Astrocyte (in vitro differentiated cells and primary cell): Measurements from ENCODE around the gene RNU5D-1. TPM values are rescaled to one million over a fixed set of nuclear protein-coding genes. Genes with fewer than 3 reads are reported as not detected.

Experiments used
- DNase-seq: peaks from one replicate; pipeline ENCODE4 v3.0.0-alpha.2; 2010; ENCODE audit warnings: low read depth
- FAIRE-seq: peaks from 2 replicates; lab custom pipeline; 2011; peaks lifted over from hg19 to GRCh38; lab: Jason Lieb, UNC
- H2AFZ ChIP-seq: 2 replicates; pipeline ENCODE4 v1.6.0; 2012; ENCODE audit warnings: low read depth, low read length, inconsistent platforms
- H3K27ac ChIP-seq: 2 replicates; pipeline ENCODE4 v1.5.1; 2011; ENCODE audit warnings: low read depth, low read length, inconsistent platforms
- H3K27me3 ChIP-seq: 2 replicates; pipeline ENCODE4 v1.6.0; 2011; ENCODE audit warnings: low read length, inconsistent platforms; ENCODE audit not compliant: insufficient read depth
- H3K36me3 ChIP-seq: 2 replicates; pipeline ENCODE4 v1.5.1; 2011; ENCODE audit warnings: low read length, inconsistent platforms; ENCODE audit not compliant: insufficient read depth
- H3K4me1 ChIP-seq: 2 replicates; pipeline ENCODE4 v1.5.1; 2011; ENCODE audit warnings: low read length, inconsistent platforms; ENCODE audit not compliant: insufficient read depth
- H3K4me2 ChIP-seq: 2 replicates; pipeline ENCODE4 v1.6.0; 2012; ENCODE audit warnings: low read length, inconsistent platforms
- H3K4me3 ChIP-seq: 2 replicates; pipeline ENCODE4 v1.5.1; 2011; ENCODE audit warnings: low read depth, mild to moderate bottlenecking, low read length, inconsistent platforms; ENCODE audit not compliant: insufficient read depth
- H3K79me2 ChIP-seq: 2 replicates; pipeline ENCODE4 v1.6.0; 2012; ENCODE audit warnings: mild to moderate bottlenecking, low read length, inconsistent platforms; ENCODE audit not compliant: insufficient read depth
- H3K9ac ChIP-seq: 2 replicates; pipeline ENCODE4 v1.6.0; 2012; ENCODE audit warnings: mild to moderate bottlenecking, low read length, inconsistent platforms
- H3K9me3 ChIP-seq: 2 replicates; pipeline ENCODE4 v1.5.1; 2012; ENCODE audit warnings: low read depth, mild to moderate bottlenecking, low read length, inconsistent platforms; ENCODE audit not compliant: insufficient read depth
- H4K20me1 ChIP-seq: 2 replicates; pipeline ENCODE4 v1.6.0; 2012; ENCODE audit warnings: low read length, inconsistent platforms; ENCODE audit not compliant: insufficient read depth
- H3K27ac Mint-ChIP-seq: one replicate; pipeline ENCODE4 v1.8.0; 2021; ENCODE audit warnings: mild to moderate bottlenecking, mixed read lengths; ENCODE audit not compliant: unreplicated experiment
- H3K27me3 Mint-ChIP-seq: one replicate; pipeline ENCODE4 v1.8.0; 2021; ENCODE audit warnings: low read depth, mixed read lengths; ENCODE audit not compliant: unreplicated experiment
- H3K36me3 Mint-ChIP-seq: one replicate; pipeline ENCODE4 v1.8.0; 2021; ENCODE audit warnings: low read depth, mixed read lengths; ENCODE audit not compliant: unreplicated experiment
- H3K4me1 Mint-ChIP-seq: one replicate; pipeline ENCODE4 v1.8.0; 2021; ENCODE audit warnings: low read depth, mixed read lengths; ENCODE audit not compliant: unreplicated experiment
- H3K4me3 Mint-ChIP-seq: one replicate; pipeline ENCODE4 v1.8.0; 2021; ENCODE audit warnings: mild to moderate bottlenecking, moderate library complexity, mixed read lengths; ENCODE audit not compliant: unreplicated experiment
- H3K9me3 Mint-ChIP-seq: one replicate; pipeline ENCODE4 v1.8.0; 2021; ENCODE audit warnings: mild to moderate bottlenecking, mixed read lengths; ENCODE audit not compliant: unreplicated experiment
- CTCF ChIP-seq: IDR thresholded peaks from 2 replicates; pipeline ENCODE4 v1.5.1; 2011; ENCODE audit warnings: low read depth, mild to moderate bottlenecking, inconsistent platforms, low read length, moderate library complexity; ENCODE audit not compliant: insufficient read depth
- EZH2 ChIP-seq: IDR thresholded peaks from 2 replicates; pipeline ENCODE4 v1.6.1; 2012; ENCODE audit warnings: mild to moderate bottlenecking, low read length, inconsistent platforms; ENCODE audit not compliant: insufficient read depth
- total RNA-seq: library from RNA; stranded (reverse); gene quantifications from 2 replicates; pipeline ENCODE4 v1.2.1, GENCODE V29; 2021

RNU5D-1 gene
- total RNA-seq, 1 donor from 2014 or later = not detected

GRCh38 chr1:44747878-44748277, 16.9 kb upstream of the RNU5D-1 start:
- no peaks in the 10 kb centered on the region for H3K27me3 Mint-ChIP-seq
- H3K79me2 ChIP-seq = peaks cover 44% of the 10 kb centered on the region

GRCh38 chr1:44743211-44743610, 12.2 kb upstream of the RNU5D-1 start:
- Mint-ChIP-seq H3K36me3 (no peaks in the 10 kb centered on the region), H3K27ac (no peak overlapping the region)

More at GRCh38 chr1:44747878-44748277, 16.9 kb upstream of the RNU5D-1 start:
- Histone ChIP-seq H3K27ac (no peak overlapping the region), H2AFZ (no peak overlapping the region), H3K4me3 (no peak overlapping the region), H3K4me1 (peaks cover 3% of the 10 kb centered on the region), H3K4me2 (no peak overlapping the region), H3K36me3 (peaks cover 20% of the 10 kb centered on the region), H3K9ac (no peak overlapping the region), H4K20me1 (peaks cover 6% of the 10 kb centered on the region), H3K9me3 (no peaks in the 10 kb centered on the region), H3K27me3 (no peaks in the 10 kb centered on the region)
- peaks cover 2% of the 10 kb centered on the region for H3K4me1 Mint-ChIP-seq
- no peak for FAIRE-seq
- DNase-seq = no peak
- no peaks in the 10 kb centered on the region for H3K9me3 Mint-ChIP-seq
- TF ChIP-seq CTCF = no peak
- no peak for TF ChIP-seq EZH2
- no peaks in the 10 kb centered on the region for H3K36me3 Mint-ChIP-seq
- H3K27ac Mint-ChIP-seq = no peak overlapping the region
- no peak overlapping the region for H3K4me3 Mint-ChIP-seq

More at GRCh38 chr1:44743211-44743610, 12.2 kb upstream of the RNU5D-1 start:
- no peak for FAIRE-seq
- Histone ChIP-seq H3K27ac (no peak overlapping the region), H3K79me2 (peaks cover 68% of the 10 kb centered on the region), H3K4me1 (peaks cover 12% of the 10 kb centered on the region), H3K27me3 (no peaks in the 10 kb centered on the region), H3K9me3 (no peaks in the 10 kb centered on the region), H4K20me1 (peaks cover 9% of the 10 kb centered on the region), H3K4me2 (peak overlapping the region; percentile 28), H3K36me3 (peaks cover 17% of the 10 kb centered on the region), H2AFZ (peak overlapping the region; percentile 71), H3K9ac (peak overlapping the region; percentile 21), H3K4me3 (no peak overlapping the region)
- DNase-seq = no peak
- no peak for TF ChIP-seq EZH2
- no peak for TF ChIP-seq CTCF
- Mint-ChIP-seq H3K9me3 (no peaks in the 10 kb centered on the region), H3K27me3 (no peaks in the 10 kb centered on the region), H3K4me3 (no peak overlapping the region), H3K4me1 (no peaks in the 10 kb centered on the region)
